HepG2 (cell line): ENCODE data around the gene ARHGEF38. TPM values are rescaled to one million over a fixed set of nuclear protein-coding genes. Genes with fewer than 3 reads are reported as not detected.

ENCODE experiments used
- ATAC-seq: fragments of 200-7000 bp; cut with Tn5 transposase; 3 replicates; pipeline ENCODE4 v1.9.1; 2020; ENCODE audit warnings: mild to moderate bottlenecking, moderate library complexity
- BruUV-seq: library from RNA; stranded (reverse); fragments of 400-500 nt; replicated peaks from 2 replicates; lab custom pipeline; 2021; lab: Mats Ljungman, UMichigan
- CTCF ChIA-PET: fragments of 300-600 bp; formaldehyde crosslinking; extraction: SDS; loops from one replicate; lab custom pipeline; 2021; ENCODE audit warnings: low total read pairs, inconsistent platforms, low intra/inter-chr PET ratio; lab: Yijun Ruan, JAX
- POLR2A ChIA-PET: fragments of 350-600 bp; sonication (Branson Sonifier 250); formaldehyde crosslinking; loops from one replicate; lab custom pipeline; 2020; ENCODE audit warnings: antibody characterized with exemption, inconsistent platforms; lab: Yijun Ruan, JAX
- DNase-seq: peaks from one replicate; pipeline ENCODE4 v3.0.0-alpha.2; 2015; ENCODE audit warnings: low spot score
- FAIRE-seq: peaks from 3 replicates; lab custom pipeline; 2011; peaks lifted over from hg19 to GRCh38; lab: Jason Lieb, UNC
- H2AFZ ChIP-seq: one replicate; pipeline ENCODE4 v1.6.1; 2011; ENCODE audit warnings: low read length, inconsistent platforms
- H3K27ac ChIP-seq: fragments of 300-600 bp; 3 replicates; pipeline ENCODE4 v1.8.0; 2011; ENCODE audit warnings: mixed run types, mild to moderate bottlenecking, mixed read lengths, low read length, inconsistent platforms; ENCODE audit not compliant: insufficient read depth; ENCODE audit errors: extremely low read length
- H3K27me3 ChIP-seq, 2 experiments: fragments of 200-600 bp in 1 of 2; 2 replicates in 1 of 2; 3 replicates in 1 of 2; pipeline versions ENCODE4 v1.6.0 to v1.8.0; 2011; ENCODE audit warnings: low read length in 2 of 2, mild to moderate bottlenecking in 2 of 2, moderate library complexity in 2 of 2, inconsistent platforms in 1 of 2; ENCODE audit not compliant: insufficient read depth in 2 of 2, control insufficient read depth in 1 of 2
- H3K36me3 ChIP-seq, 2 experiments: fragments of 200-600 bp in 1 of 2; replicated peaks in 1 of 2; 2 replicates in 1 of 2; 3 replicates in 1 of 2; pipeline versions ENCODE4 v1.5.1 to v1.8.0; 2011; ENCODE audit warnings: low read length in 2 of 2, inconsistent platforms in 1 of 2; ENCODE audit not compliant: insufficient read depth in 2 of 2, control insufficient read depth in 1 of 2
- H3K4me1 ChIP-seq: 2 replicates; pipeline ENCODE4 v1.5.1; 2012; ENCODE audit warnings: low read length, inconsistent platforms; ENCODE audit not compliant: insufficient read depth
- H3K4me2 ChIP-seq: 2 replicates; pipeline ENCODE4 v1.6.0; 2011; ENCODE audit warnings: low read depth, low read length, inconsistent platforms
- H3K4me3 ChIP-seq, 3 experiments: fragments of 200-600 bp in 1 of 3; sonication (generic), shearing (Covaris generic) in 1 of 3; replicated peaks in 1 of 3; 2 replicates each; pipeline ENCODE4 v1.5.1; 2011 to 2016; ENCODE audit warnings: low read length in 3 of 3, inconsistent platforms in 2 of 3, low read depth in 2 of 3, mild to moderate bottlenecking in 2 of 3, control low read depth in 1 of 3, mixed read lengths in 1 of 3; ENCODE audit not compliant: insufficient read depth in 1 of 3
- H3K79me2 ChIP-seq: one replicate; pipeline ENCODE4 v1.6.1; 2011; ENCODE audit warnings: low read length, inconsistent platforms; ENCODE audit not compliant: insufficient read depth
- H3K9ac ChIP-seq: 2 replicates; pipeline ENCODE4 v1.6.0; 2011; ENCODE audit warnings: mild to moderate bottlenecking, low read depth, low read length, inconsistent platforms; ENCODE audit not compliant: insufficient read depth
- H3K9me3 ChIP-seq: 2 replicates; pipeline ENCODE4 v1.5.1; 2012; ENCODE audit warnings: mild to moderate bottlenecking, low read length
- H4K20me1 ChIP-seq: 2 replicates; pipeline ENCODE4 v1.6.0; 2011; ENCODE audit warnings: inconsistent platforms, mild to moderate bottlenecking, low read length, moderate library complexity; ENCODE audit not compliant: insufficient read depth
- ATF7 ChIP-seq, 2 experiments: fragments of 450-650 bp in 1 of 2; sonication (generic) in 1 of 2; formaldehyde crosslinking in 1 of 2; IDR thresholded peaks; 2 replicates each; pipeline versions ENCODE4 v1.4.0 to v1.6.1; 2016 to 2020; ENCODE audit warnings: antibody characterized with exemption in 1 of 2, mild to moderate bottlenecking in 1 of 2, missing genetic modification reagents in 1 of 2
- EEA1 ChIP-seq: sonication (generic); formaldehyde crosslinking; IDR thresholded peaks from 2 replicates; pipeline ENCODE4 v1.5.1; 2020; ENCODE audit warnings: mild to moderate bottlenecking, missing genetic modification reagents, borderline replicate concordance
- FOXA1 ChIP-seq, 2 experiments: fragments of 450-650 bp in 1 of 2; sonication (generic) in 1 of 2; formaldehyde crosslinking in 1 of 2; IDR thresholded peaks; 2 replicates each; pipeline versions ENCODE4 v1.4.0 to v1.6.1; 2016 to 2020; ENCODE audit warnings: missing genetic modification reagents in 1 of 2
- GABPA ChIP-seq, 2 experiments: IDR thresholded peaks; 2 replicates each; pipeline ENCODE4 v1.6.1; 2011 to 2016; ENCODE audit warnings: low read depth in 2 of 2, low read length in 1 of 2, missing biosample characterization in 1 of 2, missing genetic modification characterization in 1 of 2
- HIC2 ChIP-seq: sonication (generic); formaldehyde crosslinking; IDR thresholded peaks from 2 replicates; pipeline ENCODE4 v1.9.0; 2022; ENCODE audit warnings: low read depth, missing genetic modification reagents
- KLF12 ChIP-seq: sonication (generic); formaldehyde crosslinking; IDR thresholded peaks from 2 replicates; pipeline ENCODE4 v1.4.0; 2020; ENCODE audit warnings: missing genetic modification reagents, borderline replicate concordance
- MAF1 ChIP-seq: sonication (generic); formaldehyde crosslinking; IDR thresholded peaks from 2 replicates; pipeline ENCODE4 v1.5.0; 2020; ENCODE audit warnings: missing genetic modification reagents, borderline replicate concordance
- NFE2L1 ChIP-seq: sonication (generic); formaldehyde crosslinking; IDR thresholded peaks from 2 replicates; pipeline ENCODE4 v1.4.0; 2020; ENCODE audit warnings: missing genetic modification reagents, mild to moderate bottlenecking, borderline replicate concordance
- PLSCR1 ChIP-seq: sonication (generic); formaldehyde crosslinking; IDR thresholded peaks from 2 replicates; pipeline ENCODE4 v1.5.0; 2020; ENCODE audit warnings: missing genetic modification reagents, mild to moderate bottlenecking, borderline replicate concordance
- PRDM4 ChIP-seq: sonication (generic); formaldehyde crosslinking; IDR thresholded peaks from 2 replicates; pipeline ENCODE4 v1.9.0; 2021; ENCODE audit warnings: missing genetic modification reagents, borderline replicate concordance
- RBFOX2 ChIP-seq: fragments of 200-400 bp; formaldehyde crosslinking; IDR thresholded peaks from 2 replicates; pipeline ENCODE4 v1.6.1; 2017; ENCODE audit warnings: low read depth, mild to moderate bottlenecking, low read length
- TERF1 ChIP-seq: sonication (generic); formaldehyde crosslinking; IDR thresholded peaks from 2 replicates; pipeline ENCODE4 v1.8.0; 2022; ENCODE audit warnings: mild to moderate bottlenecking, missing genetic modification reagents, moderate library complexity
- ZBTB43 ChIP-seq: sonication (generic); formaldehyde crosslinking; conservative IDR thresholded peaks from 2 replicates; pipeline ENCODE4 v1.4.0; 2020; ENCODE audit warnings: missing genetic modification reagents
- ZNF354B ChIP-seq: sonication (generic); formaldehyde crosslinking; IDR thresholded peaks from 2 replicates; pipeline ENCODE4 v1.8.0; 2022; ENCODE audit warnings: mild to moderate bottlenecking, missing genetic modification reagents
- ZNF44 ChIP-seq: sonication (generic); formaldehyde crosslinking; IDR thresholded peaks from 2 replicates; pipeline ENCODE4 v1.5.1; 2020; ENCODE audit warnings: mild to moderate bottlenecking, missing genetic modification reagents
- ZNF775 ChIP-seq: sonication (generic); formaldehyde crosslinking; IDR thresholded peaks from 2 replicates; pipeline ENCODE4 v1.4.0; 2020; ENCODE audit warnings: missing genetic modification reagents, mild to moderate bottlenecking, moderate library complexity, borderline replicate concordance
- WGBS: methylation state at CpG from one replicate; pipeline ENCODE4 v1.1.6; 2017; ENCODE audit warnings: low lambda C conversion rate; 5-methylcytosine and 5-hydroxymethylcytosine counted together
- in situ Hi-C: cut with HindIII; loops from 2 replicates; pipeline ENCODE4 v1.10.0; 2017; ENCODE audit warnings: low pct_unique_long_range_greater_than_20kb; ENCODE audit not compliant: extremely low pct_ligation_motif_present
- intact Hi-C: fragments of 100-400 bp; cut with micrococcal nuclease; formaldehyde crosslinking; loops from one replicate; pipeline ENCODE4 v1.10.0; 2022; ENCODE audit not compliant: unreplicated experiment
- polyA plus RNA-seq, 8 experiments: library from polyadenylated mRNA; depleted of rRNA in 3 of 8; stranded (reverse) in 7 of 8; unstranded in 1 of 8; fragments of >200 nt; fragmentation: Illumina TruSeq in 4 of 8; extraction: Trizol in 4 of 8; gene quantifications; 2 replicates each; pipeline versions ENCODE4 v1.2.1 to v1.2.3, GENCODE V29; 2011 to 2016; ENCODE audit warnings: low read depth in 4 of 8, missing spikeins in 1 of 8, mixed read lengths in 1 of 8; ENCODE audit not compliant: insufficient read depth in 1 of 8
- total RNA-seq, 5 experiments: library from RNA; depleted of rRNA; stranded (reverse); fragments of >200 nt; fragmentation: Illumina TruSeq; extraction: Trizol; gene quantifications; 2 replicates each; pipeline ENCODE4 v1.2.3, GENCODE V29; 2016; ENCODE audit warnings: low read depth in 1 of 5

The ARHGEF38 gene
- total and polyA plus RNA-seq, 2 of the 13 experiments (the other 11 are each of a cell fraction or from before 2014, with no cell fraction given) = not detected

GRCh38 chr4:105661028-105661427 lies 108.6 kb downstream of the ARHGEF38 start:
- no peaks in the 10 kb centered on the region for H3K4me1 ChIP-seq
- no peak overlapping the region for H3K4me2 ChIP-seq
- no peaks in the 10 kb centered on the region; a peak in 1 of 5 replicates for H3K27me3 ChIP-seq
- FAIRE-seq (no peak), DNase-seq (no peak), ATAC-seq (no peak)
- no peak overlapping the region for H3K27ac ChIP-seq
- H3K36me3 ChIP-seq = no peaks in the 10 kb centered on the region
- intact Hi-C loops = no loop called here
- H2AFZ ChIP-seq = no peak overlapping the region
- no TSS peak for BruUV-seq
- no peaks in the 10 kb centered on the region for H3K9me3 ChIP-seq
- in situ Hi-C loops = no loop called here
- 78% methylated on average over 3 of the region's 3 CpGs for WGBS
- CTCF ChIA-PET = no interaction called here
- POLR2A ChIA-PET = no interaction called here
- no peak overlapping the region for H3K4me3 ChIP-seq
- no peak overlapping the region for H3K9ac ChIP-seq
- H3K79me2 ChIP-seq = no peaks in the 10 kb centered on the region
- H4K20me1 ChIP-seq = no peaks in the 10 kb centered on the region
- TF ChIP-seq ATF7 (IDR thresholded peaks at IDR 0.05) = no peak
- no peak for TF ChIP-seq ATF7 (CRISPR knock-in tag; IDR thresholded peaks at IDR 0.05)
- TF ChIP-seq PLSCR1 (CRISPR knock-in tag) = no peak
- TF ChIP-seq FOXA1 (IDR thresholded peaks at IDR 0.05) = no peak
- no peak for TF ChIP-seq FOXA1 (CRISPR knock-in tag; IDR thresholded peaks at IDR 0.05)
- TF ChIP-seq MAF1 = no peak
- no peak for TF ChIP-seq HIC2 (CRISPR knock-in tag)
- no peak for TF ChIP-seq TERF1 (CRISPR knock-in tag)
- no peak for TF ChIP-seq ZNF354B (CRISPR knock-in tag)
- no peak for TF ChIP-seq GABPA (IDR thresholded peaks at IDR 0.05; ENCODE audit: low read depth, low read length)
- TF ChIP-seq GABPA (CRISPR knock-in tag; IDR thresholded peaks at IDR 0.05; ENCODE audit: low read depth) = no peak
- TF ChIP-seq EEA1 (CRISPR knock-in tag) = no peak
- no peak for TF ChIP-seq NFE2L1
- TF ChIP-seq ZNF775 (CRISPR knock-in tag) = no peak
- no peak for TF ChIP-seq PRDM4 (CRISPR knock-in tag)
- TF ChIP-seq KLF12 = no peak
- no peak for TF ChIP-seq ZBTB43 (CRISPR knock-in tag)
- TF ChIP-seq ZNF44 (CRISPR knock-in tag) = no peak
- no peak for TF ChIP-seq RBFOX2
